HCT116 (cell line): ENCODE measurements around the gene CTLA4. TPM values are rescaled to one million over a fixed set of nuclear protein-coding genes. Genes with fewer than 3 reads are reported as not detected.

Source experiments
- ATAC-seq: fragments of 200-7000 bp; cut with Tn5 transposase; 2 replicates; pipeline ENCODE4 v1.9.1; 2020; ENCODE audit warnings: mild to moderate bottlenecking, moderate library complexity
- BruUV-seq: library from RNA; stranded (reverse); fragments of 400-500 nt; replicated peaks from 2 replicates; lab custom pipeline; 2021; lab: Mats Ljungman, UMichigan
- CTCF ChIA-PET: fragments of 300-600 bp; sonication (Branson Sonifier 250); formaldehyde crosslinking; loops from one replicate; lab custom pipeline; 2021; ENCODE audit warnings: antibody characterized with exemption; lab: Charles Lee
- POLR2A ChIA-PET: fragments of 300-600, 350-600 bp; sonication (Branson Sonifier 250); formaldehyde crosslinking; loops from one replicate; lab custom pipeline; 2021; ENCODE audit warnings: antibody characterized with exemption; lab: Charles Lee
- RAD21 ChIA-PET, 2 experiments: fragments of 300-600 bp; sonication (Branson Sonifier 250); formaldehyde crosslinking; loops; one replicate each; lab custom pipeline; 2023; ENCODE audit warnings: low total read pairs in 2 of 2; ENCODE audit not compliant: uncharacterized antibody in 2 of 2, unreplicated experiment in 2 of 2, low non-redundant PET in 1 of 2; lab: Charles Lee
- DNase-seq: peaks from one replicate; pipeline ENCODE4 v3.0.0-alpha.2; 2010; ENCODE audit warnings: low read depth, low spot score
- H2AFZ ChIP-seq: fragments of 200-600 bp; shearing (Covaris generic), sonication (generic); 2 replicates; pipeline ENCODE4 v1.6.1; 2017; ENCODE audit warnings: low read depth, mixed run types, mixed read lengths, antibody characterized with exemption, low read length; ENCODE audit not compliant: poor library complexity, severe bottlenecking
- H3K27ac ChIP-seq: 2 replicates; pipeline ENCODE4 v1.5.1; 2012; ENCODE audit warnings: low read depth, low read length
- H3K27me3 ChIP-seq: fragments of 200-600 bp; sonication (generic); 2 replicates; pipeline ENCODE4 v1.6.1; 2016; ENCODE audit warnings: mixed run types, low read length, mixed read lengths; ENCODE audit not compliant: insufficient read depth
- H3K36me3 ChIP-seq, 2 experiments: fragments of 200-500 bp in 1 of 2; fragments of 200-600 bp in 1 of 2; sonication (Bioruptor generic) in 1 of 2; sonication (generic) in 1 of 2; 2 replicates each; pipeline versions ENCODE4 v1.5.1 to v1.6.1; 2014 to 2016; ENCODE audit warnings: low read length in 2 of 2, inconsistent platforms in 1 of 2, mixed read lengths in 1 of 2, mixed run types in 1 of 2; ENCODE audit not compliant: insufficient read depth in 2 of 2, control insufficient read depth in 1 of 2
- H3K4me1 ChIP-seq, 2 experiments: fragments of 200-600 bp in 1 of 2; sonication (generic) in 1 of 2; 2 replicates each; pipeline versions ENCODE4 v1.5.1 to v1.6.1; 2012 to 2017; ENCODE audit warnings: low read length in 2 of 2, inconsistent platforms in 1 of 2, mild to moderate bottlenecking in 1 of 2, mixed read lengths in 1 of 2, mixed run types in 1 of 2, moderate library complexity in 1 of 2; ENCODE audit not compliant: insufficient read depth in 2 of 2, control insufficient read depth in 1 of 2
- H3K4me2 ChIP-seq: fragments of 200-600 bp; sonication (generic); 2 replicates; pipeline ENCODE4 v1.6.1; 2017; ENCODE audit warnings: mixed run types, low read length, mixed read lengths
- H3K4me3 ChIP-seq, 2 experiments: fragments of 200-600 bp in 1 of 2; sonication (generic) in 1 of 2; replicated peaks in 1 of 2; 2 replicates each; pipeline ENCODE4 v1.5.1; 2011 to 2016; ENCODE audit warnings: low read length in 2 of 2, control low read depth in 1 of 2, low read depth in 1 of 2, mild to moderate bottlenecking in 1 of 2, mixed read lengths in 1 of 2, mixed run types in 1 of 2
- H3K79me2 ChIP-seq: fragments of 200-600 bp; sonication (generic); 2 replicates; pipeline ENCODE4 v1.6.1; 2017; ENCODE audit warnings: mild to moderate bottlenecking, mixed run types, low read length, moderate library complexity, mixed read lengths; ENCODE audit not compliant: insufficient read depth
- H3K9ac ChIP-seq: fragments of 200-600 bp; sonication (generic); 2 replicates; pipeline ENCODE4 v1.6.1; 2016; ENCODE audit warnings: low read length, mixed read lengths
- H3K9me2 ChIP-seq: fragments of 200-600 bp; sonication (generic), shearing (Covaris generic); 2 replicates; pipeline ENCODE4 v1.6.1; 2017; ENCODE audit warnings: mixed run types, mild to moderate bottlenecking, moderate library complexity; ENCODE audit not compliant: insufficient read depth
- H3K9me3 ChIP-seq, 2 experiments: fragments of 200-500 bp in 1 of 2; fragments of 200-600 bp in 1 of 2; sonication (Bioruptor generic) in 1 of 2; sonication (generic) in 1 of 2; 2 replicates each; pipeline ENCODE4 v1.6.1; 2014 to 2017; ENCODE audit warnings: low read length in 2 of 2, mixed read lengths in 2 of 2, inconsistent platforms in 1 of 2, low read depth in 1 of 2, mild to moderate bottlenecking in 1 of 2, mixed run types in 1 of 2, moderate library complexity in 1 of 2; ENCODE audit not compliant: control insufficient read depth in 1 of 2, insufficient read depth in 1 of 2
- H4K20me1 ChIP-seq: fragments of 200-600 bp; sonication (generic), shearing (Covaris generic); 2 replicates; pipeline ENCODE4 v1.6.1; 2017; ENCODE audit warnings: mixed run types, mild to moderate bottlenecking, moderate library complexity; ENCODE audit not compliant: insufficient read depth
- CBX3 ChIP-seq: IDR thresholded peaks from 2 replicates; pipeline ENCODE4 v1.6.1; 2012; ENCODE audit warnings: low read depth
- EGR1 ChIP-seq: IDR thresholded peaks from 2 replicates; pipeline ENCODE4 v1.6.1; 2012; ENCODE audit warnings: low read depth
- FOSL1 ChIP-seq: IDR thresholded peaks from 2 replicates; pipeline ENCODE4 v1.6.1; 2012; ENCODE audit warnings: low read depth
- JUND ChIP-seq: IDR thresholded peaks from 2 replicates; pipeline ENCODE4 v1.6.1; 2012
- POLR2AphosphoS5 ChIP-seq: IDR thresholded peaks from 2 replicates; pipeline ENCODE4 v1.6.1; 2011; ENCODE audit warnings: mild to moderate bottlenecking, low read depth, low read length, moderate library complexity
- TCF7L2 ChIP-seq: IDR thresholded peaks from 2 replicates; pipeline ENCODE4 v1.7.0; 2011; ENCODE audit warnings: borderline replicate concordance, inconsistent platforms; ENCODE audit not compliant: insufficient read depth, insufficient read length; ENCODE audit errors: extremely low read depth
- ZNF274 ChIP-seq: fragments of 200-500 bp; sonication (Bioruptor generic); IDR thresholded peaks from 2 replicates; pipeline ENCODE4 v1.6.1; 2014; ENCODE audit warnings: mild to moderate bottlenecking, low read depth, low read length, inconsistent platforms
- intact Hi-C: fragments of 100-400 bp; cut with micrococcal nuclease; formaldehyde crosslinking; loops from 2 replicates; pipeline ENCODE4 v1.10.0; 2022
- total RNA-seq: library from RNA; stranded (reverse); gene quantifications from one replicate; pipeline ENCODE4 v1.2.1, GENCODE V29; 2021; ENCODE audit not compliant: unreplicated experiment
- TF ChIP-seq, protein P1 (sequence below), 3 experiments: fragments of 200-600 bp in 1 of 3; sonication (generic) in 1 of 3; IDR thresholded peaks in 2 of 3; conservative IDR thresholded peaks in 1 of 3; 2 replicates each; pipeline ENCODE4 v1.5.1; 2012 to 2017; ENCODE audit warnings: low read depth in 2 of 3, low read length in 2 of 3, antibody characterized with exemption in 1 of 3, borderline replicate concordance in 1 of 3, control low read depth in 1 of 3, mild to moderate bottlenecking in 1 of 3, mixed read lengths in 1 of 3, mixed run types in 1 of 3, moderate library complexity in 1 of 3; ENCODE audit not compliant: insufficient read depth in 1 of 3
- TF ChIP-seq, protein P2 (sequence below): IDR thresholded peaks from 2 replicates; pipeline ENCODE4 v1.6.1; 2012
- TF ChIP-seq, protein P3 (sequence below): IDR thresholded peaks from 2 replicates; pipeline ENCODE4 v1.6.1; 2012; ENCODE audit warnings: low read depth

The CTLA4 gene
- total RNA-seq, 1 experiment from 2014 or later, result 0.37 TPM

DNA sequence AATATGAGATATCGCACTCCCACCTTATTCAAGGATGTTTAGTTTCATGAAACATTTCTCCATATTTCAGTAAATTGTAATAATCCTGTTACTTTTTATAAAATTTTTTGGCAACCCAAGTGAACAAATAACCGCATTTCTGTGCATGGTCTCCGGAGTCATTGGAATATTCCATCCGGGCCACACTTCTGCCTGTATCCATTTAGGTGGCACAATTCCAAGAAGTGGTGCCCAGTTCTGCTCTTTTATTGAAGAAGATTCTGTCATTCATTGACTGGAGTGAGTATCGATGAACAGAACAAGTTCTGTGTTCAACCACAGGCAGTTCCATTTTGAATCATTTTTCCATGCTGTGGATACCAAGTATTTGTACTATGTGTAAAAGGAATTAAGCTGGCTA, 42.4 kb downstream of the CTLA4 start:
- H3K9me2 ChIP-seq, result no peaks in the 10 kb centered on the region
- intact Hi-C loops, result loop anchor here (1.0 to 2.0 kb wide), 2 partner anchors 426 to 1337 kb away; no protein-coding TSS in a partner anchor
- ATAC-seq, result no peak; the same call in 1 of the 2 replicates
- no peak overlapping the region for H2AFZ ChIP-seq
- POLR2A ChIA-PET, result no interaction called here
- no peaks in the 10 kb centered on the region for H3K9me3 ChIP-seq
- H3K4me3 ChIP-seq, result no peak overlapping the region
- RAD21 ChIA-PET, result interaction anchor here (0.7 to 1.0 kb wide), 2 partner anchors 94 to 1079 kb away, joined by 3 read pairs; no protein-coding TSS in a partner anchor
- no peaks in the 10 kb centered on the region for H3K4me1 ChIP-seq
- CTCF ChIA-PET, result interaction anchor here (0.8 to 2.0 kb wide), 5 partner anchors 50 to 1322 kb away, joined by 3 to 6 read pairs (median 5); no protein-coding TSS in a partner anchor
- no peak for TF ChIP-seq FOSL1
- no peak for TF ChIP-seq CBX3
- TF ChIP-seq EGR1, result no peak
- TF ChIP-seq JUND, result no peak
- no peak for TF ChIP-seq ZNF274
- no peak for TF ChIP-seq POLR2AphosphoS5
- no peak for TF ChIP-seq TCF7L2
- TF ChIP-seq, protein P1, sequence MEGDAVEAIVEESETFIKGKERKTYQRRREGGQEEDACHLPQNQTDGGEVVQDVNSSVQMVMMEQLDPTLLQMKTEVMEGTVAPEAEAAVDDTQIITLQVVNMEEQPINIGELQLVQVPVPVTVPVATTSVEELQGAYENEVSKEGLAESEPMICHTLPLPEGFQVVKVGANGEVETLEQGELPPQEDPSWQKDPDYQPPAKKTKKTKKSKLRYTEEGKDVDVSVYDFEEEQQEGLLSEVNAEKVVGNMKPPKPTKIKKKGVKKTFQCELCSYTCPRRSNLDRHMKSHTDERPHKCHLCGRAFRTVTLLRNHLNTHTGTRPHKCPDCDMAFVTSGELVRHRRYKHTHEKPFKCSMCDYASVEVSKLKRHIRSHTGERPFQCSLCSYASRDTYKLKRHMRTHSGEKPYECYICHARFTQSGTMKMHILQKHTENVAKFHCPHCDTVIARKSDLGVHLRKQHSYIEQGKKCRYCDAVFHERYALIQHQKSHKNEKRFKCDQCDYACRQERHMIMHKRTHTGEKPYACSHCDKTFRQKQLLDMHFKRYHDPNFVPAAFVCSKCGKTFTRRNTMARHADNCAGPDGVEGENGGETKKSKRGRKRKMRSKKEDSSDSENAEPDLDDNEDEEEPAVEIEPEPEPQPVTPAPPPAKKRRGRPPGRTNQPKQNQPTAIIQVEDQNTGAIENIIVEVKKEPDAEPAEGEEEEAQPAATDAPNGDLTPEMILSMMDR (IDR thresholded peaks at IDR 0.05 in 2 of 3, conservative IDR thresholded peaks at IDR 0.05 in 1 of 3; ENCODE audit: borderline replicate concordance in 1 of 3, insufficient read depth in 1 of 3, low read depth in 2 of 3, low read length in 2 of 3), result no peak
- TF ChIP-seq, protein P2, sequence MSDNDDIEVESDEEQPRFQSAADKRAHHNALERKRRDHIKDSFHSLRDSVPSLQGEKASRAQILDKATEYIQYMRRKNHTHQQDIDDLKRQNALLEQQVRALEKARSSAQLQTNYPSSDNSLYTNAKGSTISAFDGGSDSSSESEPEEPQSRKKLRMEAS, result no peak
- TF ChIP-seq, protein P3, sequence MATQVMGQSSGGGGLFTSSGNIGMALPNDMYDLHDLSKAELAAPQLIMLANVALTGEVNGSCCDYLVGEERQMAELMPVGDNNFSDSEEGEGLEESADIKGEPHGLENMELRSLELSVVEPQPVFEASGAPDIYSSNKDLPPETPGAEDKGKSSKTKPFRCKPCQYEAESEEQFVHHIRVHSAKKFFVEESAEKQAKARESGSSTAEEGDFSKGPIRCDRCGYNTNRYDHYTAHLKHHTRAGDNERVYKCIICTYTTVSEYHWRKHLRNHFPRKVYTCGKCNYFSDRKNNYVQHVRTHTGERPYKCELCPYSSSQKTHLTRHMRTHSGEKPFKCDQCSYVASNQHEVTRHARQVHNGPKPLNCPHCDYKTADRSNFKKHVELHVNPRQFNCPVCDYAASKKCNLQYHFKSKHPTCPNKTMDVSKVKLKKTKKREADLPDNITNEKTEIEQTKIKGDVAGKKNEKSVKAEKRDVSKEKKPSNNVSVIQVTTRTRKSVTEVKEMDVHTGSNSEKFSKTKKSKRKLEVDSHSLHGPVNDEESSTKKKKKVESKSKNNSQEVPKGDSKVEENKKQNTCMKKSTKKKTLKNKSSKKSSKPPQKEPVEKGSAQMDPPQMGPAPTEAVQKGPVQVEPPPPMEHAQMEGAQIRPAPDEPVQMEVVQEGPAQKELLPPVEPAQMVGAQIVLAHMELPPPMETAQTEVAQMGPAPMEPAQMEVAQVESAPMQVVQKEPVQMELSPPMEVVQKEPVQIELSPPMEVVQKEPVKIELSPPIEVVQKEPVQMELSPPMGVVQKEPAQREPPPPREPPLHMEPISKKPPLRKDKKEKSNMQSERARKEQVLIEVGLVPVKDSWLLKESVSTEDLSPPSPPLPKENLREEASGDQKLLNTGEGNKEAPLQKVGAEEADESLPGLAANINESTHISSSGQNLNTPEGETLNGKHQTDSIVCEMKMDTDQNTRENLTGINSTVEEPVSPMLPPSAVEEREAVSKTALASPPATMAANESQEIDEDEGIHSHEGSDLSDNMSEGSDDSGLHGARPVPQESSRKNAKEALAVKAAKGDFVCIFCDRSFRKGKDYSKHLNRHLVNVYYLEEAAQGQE, result no peak
- no peaks in the 10 kb centered on the region for H4K20me1 ChIP-seq
- no TSS peak for BruUV-seq
- no peak for DNase-seq
- no peak overlapping the region for H3K4me2 ChIP-seq
- no peaks in the 10 kb centered on the region for H3K36me3 ChIP-seq
- no peaks in the 10 kb centered on the region for H3K27me3 ChIP-seq
- H3K9ac ChIP-seq, result no peak overlapping the region
- no peak overlapping the region for H3K27ac ChIP-seq
- H3K79me2 ChIP-seq, result no peaks in the 10 kb centered on the region
